ENCODE data around the gene PKP3.

Gene PKP3

GRCh38 chr11:429391-429790 is 35.4 kb downstream of the PKP3 start:
- no peak overlapping the region for H3K27ac ChIP-seq (ENCODE audit: insufficient read depth in 1 of 2, low read depth in 1 of 2, low read length in 2 of 2, poor library complexity in 1 of 2, severe bottlenecking in 2 of 2)
- H3K4me3 ChIP-seq (ENCODE audit: control insufficient read depth in 1 of 7, extremely low read depth in 1 of 7, insufficient read depth in 4 of 7, low read depth in 2 of 7, low read length in 6 of 7): no peak overlapping the region
- H3K4me1 ChIP-seq (ENCODE audit: control extremely low read depth in 1 of 4, control insufficient read depth in 4 of 4, insufficient read depth in 4 of 4, low read length in 3 of 4): no peaks in the 10 kb centered on the region
- peaks cover 0 to 3% (median 0%) of the 10 kb centered on the region in 5 experiments for H3K27me3 ChIP-seq (replicated peaks in 2 of 5; ENCODE audit: control insufficient read depth in 4 of 5, insufficient read depth in 5 of 5, low read length in 4 of 5)
- ChIA-PET POLR2A (no interaction called here), CTCF (interaction anchor here (1.5 kb wide), 1 partner anchor 20 kb away, joined by 3 read pairs; the partner anchor contains the start of gene PTDSS2)
- no peaks in the 10 kb centered on the region for H3K36me3 ChIP-seq (ENCODE audit: control insufficient read depth in 4 of 4, insufficient read depth in 4 of 4, low read length in 3 of 4)
- peaks cover 0 to 2% (median 0%) of the 10 kb centered on the region in 5 experiments for H3K9me3 ChIP-seq (ENCODE audit: control extremely low read depth in 1 of 5, control insufficient read depth in 4 of 5, insufficient read depth in 2 of 5, low read depth in 1 of 5, low read length in 4 of 5)
- no peak for DNase-seq
- 94% methylated on average over 25 of the region's 27 CpGs for WGBS (ENCODE audit: insufficient coverage)

- DNase-seq: no peak
- Histone ChIP-seq H3K9me3 (ENCODE audit: control extremely low read depth in 1 of 5, control insufficient read depth in 4 of 5, insufficient read depth in 2 of 5, low read depth in 1 of 5, low read length in 4 of 5) (peaks cover 0 to 2% (median 0%) of the 10 kb centered on the region in 5 experiments), H3K4me3 (ENCODE audit: control insufficient read depth in 1 of 7, extremely low read depth in 1 of 7, insufficient read depth in 4 of 7, low read depth in 2 of 7, low read length in 6 of 7) (no peak overlapping the region), H3K36me3 (ENCODE audit: control insufficient read depth in 4 of 4, insufficient read depth in 4 of 4, low read length in 3 of 4) (no peaks in the 10 kb centered on the region), H3K27ac (ENCODE audit: insufficient read depth in 1 of 2, low read depth in 1 of 2, low read length in 2 of 2, poor library complexity in 1 of 2, severe bottlenecking in 2 of 2) (no peak overlapping the region), H3K27me3 (replicated peaks in 2 of 5; ENCODE audit: control insufficient read depth in 4 of 5, insufficient read depth in 5 of 5, low read length in 4 of 5) (peaks cover 0 to 3% (median 0%) of the 10 kb centered on the region in 5 experiments), H3K4me1 (ENCODE audit: control extremely low read depth in 1 of 4, control insufficient read depth in 4 of 4, insufficient read depth in 4 of 4, low read length in 3 of 4) (no peaks in the 10 kb centered on the region)
- ChIA-PET POLR2A (no interaction called here), CTCF (no interaction called here)
- WGBS (ENCODE audit: insufficient coverage): 87% methylated on average over 14 of the region's 25 CpGs
Observed at GRCh38 chr11:429931-430456, 36.0 kb downstream of the PKP3 start.

- no peaks in the 10 kb centered on the region for H3K36me3 ChIP-seq (ENCODE audit: control insufficient read depth in 4 of 4, insufficient read depth in 4 of 4, low read length in 3 of 4)
- POLR2A ChIA-PET: no interaction called here
- H3K9me3 ChIP-seq (ENCODE audit: control extremely low read depth in 1 of 5, control insufficient read depth in 4 of 5, insufficient read depth in 2 of 5, low read depth in 1 of 5, low read length in 4 of 5): no peaks in the 10 kb centered on the region
- no peak for DNase-seq
- no peaks in the 10 kb centered on the region for H3K4me1 ChIP-seq (ENCODE audit: control extremely low read depth in 1 of 4, control insufficient read depth in 4 of 4, insufficient read depth in 4 of 4, low read length in 3 of 4)
- CTCF ChIA-PET: no interaction called here
- H3K27me3 ChIP-seq (replicated peaks in 2 of 5; ENCODE audit: control insufficient read depth in 4 of 5, insufficient read depth in 5 of 5, low read length in 4 of 5): no peaks in the 10 kb centered on the region
- no peak overlapping the region for H3K27ac ChIP-seq (ENCODE audit: insufficient read depth in 1 of 2, low read depth in 1 of 2, low read length in 2 of 2, poor library complexity in 1 of 2, severe bottlenecking in 2 of 2)
- no peak overlapping the region for H3K4me3 ChIP-seq (ENCODE audit: control insufficient read depth in 1 of 7, extremely low read depth in 1 of 7, insufficient read depth in 4 of 7, low read depth in 2 of 7, low read length in 6 of 7)
- WGBS (ENCODE audit: insufficient coverage): 94% methylated on average over 13 of the region's 13 CpGs
Observed at GRCh38 chr11:431921-432320, 37.9 kb downstream of the PKP3 start.

GRCh38 chr11:432501-433100 is 38.6 kb downstream of the PKP3 start:
- WGBS (ENCODE audit: insufficient coverage): 98% methylated on average over 14 of the region's 20 CpGs

GRCh38 chr11:433111-433510 is 39.1 kb downstream of the PKP3 start:
- ChIA-PET CTCF (no interaction called here), POLR2A (no interaction called here)
- WGBS (ENCODE audit: insufficient coverage): 98% methylated on average over 15 of the region's 17 CpGs
- DNase-seq: no peak
- Histone ChIP-seq H3K27me3 (replicated peaks in 2 of 5; ENCODE audit: control insufficient read depth in 4 of 5, insufficient read depth in 5 of 5, low read length in 4 of 5) (no peaks in the 10 kb centered on the region), H3K27ac (ENCODE audit: insufficient read depth in 1 of 2, low read depth in 1 of 2, low read length in 2 of 2, poor library complexity in 1 of 2, severe bottlenecking in 2 of 2) (no peak overlapping the region), H3K36me3 (ENCODE audit: control insufficient read depth in 4 of 4, insufficient read depth in 4 of 4, low read length in 3 of 4) (no peaks in the 10 kb centered on the region), H3K4me1 (ENCODE audit: control extremely low read depth in 1 of 4, control insufficient read depth in 4 of 4, insufficient read depth in 4 of 4, low read length in 3 of 4) (no peaks in the 10 kb centered on the region), H3K4me3 (ENCODE audit: control insufficient read depth in 1 of 7, extremely low read depth in 1 of 7, insufficient read depth in 4 of 7, low read depth in 2 of 7, low read length in 6 of 7) (no peak overlapping the region), H3K9me3 (ENCODE audit: control extremely low read depth in 1 of 5, control insufficient read depth in 4 of 5, insufficient read depth in 2 of 5, low read depth in 1 of 5, low read length in 4 of 5) (no peaks in the 10 kb centered on the region)

More at GRCh38 chr11:432501-433100, 38.6 kb downstream of the PKP3 start:
- H3K4me3 ChIP-seq (ENCODE audit: control insufficient read depth in 1 of 7, extremely low read depth in 1 of 7, insufficient read depth in 4 of 7, low read depth in 2 of 7, low read length in 6 of 7): no peak overlapping the region
- CTCF ChIA-PET: no interaction called here
- POLR2A ChIA-PET: no interaction called here
- H3K9me3 ChIP-seq (ENCODE audit: control extremely low read depth in 1 of 5, control insufficient read depth in 4 of 5, insufficient read depth in 2 of 5, low read depth in 1 of 5, low read length in 4 of 5): no peaks in the 10 kb centered on the region
- H3K27me3 ChIP-seq (replicated peaks in 2 of 5; ENCODE audit: control insufficient read depth in 4 of 5, insufficient read depth in 5 of 5, low read length in 4 of 5): no peaks in the 10 kb centered on the region
- no peaks in the 10 kb centered on the region for H3K36me3 ChIP-seq (ENCODE audit: control insufficient read depth in 4 of 4, insufficient read depth in 4 of 4, low read length in 3 of 4)
- DNase-seq: no peak
- H3K27ac ChIP-seq (ENCODE audit: insufficient read depth in 1 of 2, low read depth in 1 of 2, low read length in 2 of 2, poor library complexity in 1 of 2, severe bottlenecking in 2 of 2): no peak overlapping the region
- no peaks in the 10 kb centered on the region for H3K4me1 ChIP-seq (ENCODE audit: control extremely low read depth in 1 of 4, control insufficient read depth in 4 of 4, insufficient read depth in 4 of 4, low read length in 3 of 4)

GRCh38 chr11:433641-434040 is 39.6 kb downstream of the PKP3 start:
- ChIA-PET POLR2A (no interaction called here), CTCF (no interaction called here)
- no peaks in the 10 kb centered on the region for H3K27me3 ChIP-seq (replicated peaks in 2 of 5; ENCODE audit: control insufficient read depth in 4 of 5, insufficient read depth in 5 of 5, low read length in 4 of 5)
- H3K9me3 ChIP-seq (ENCODE audit: control extremely low read depth in 1 of 5, control insufficient read depth in 4 of 5, insufficient read depth in 2 of 5, low read depth in 1 of 5, low read length in 4 of 5): no peaks in the 10 kb centered on the region
- H3K36me3 ChIP-seq (ENCODE audit: control insufficient read depth in 4 of 4, insufficient read depth in 4 of 4, low read length in 3 of 4): no peaks in the 10 kb centered on the region
- H3K27ac ChIP-seq (ENCODE audit: insufficient read depth in 1 of 2, low read depth in 1 of 2, low read length in 2 of 2, poor library complexity in 1 of 2, severe bottlenecking in 2 of 2): no peak overlapping the region
- no peak overlapping the region for H3K4me3 ChIP-seq (ENCODE audit: control insufficient read depth in 1 of 7, extremely low read depth in 1 of 7, insufficient read depth in 4 of 7, low read depth in 2 of 7, low read length in 6 of 7)
- DNase-seq: no peak
- WGBS (ENCODE audit: insufficient coverage): over 99% methylated on average over 18 of the region's 20 CpGs
- no peaks in the 10 kb centered on the region for H3K4me1 ChIP-seq (ENCODE audit: control extremely low read depth in 1 of 4, control insufficient read depth in 4 of 4, insufficient read depth in 4 of 4, low read length in 3 of 4)

GRCh38 chr11:434496-434895 is 40.5 kb downstream of the PKP3 start:
- Histone ChIP-seq H3K4me3 (ENCODE audit: control insufficient read depth in 1 of 7, extremely low read depth in 1 of 7, insufficient read depth in 4 of 7, low read depth in 2 of 7, low read length in 6 of 7) (no peak overlapping the region), H3K4me1 (ENCODE audit: control extremely low read depth in 1 of 4, control insufficient read depth in 4 of 4, insufficient read depth in 4 of 4, low read length in 3 of 4) (no peaks in the 10 kb centered on the region), H3K27me3 (replicated peaks in 2 of 5; ENCODE audit: control insufficient read depth in 4 of 5, insufficient read depth in 5 of 5, low read length in 4 of 5) (no peaks in the 10 kb centered on the region), H3K36me3 (ENCODE audit: control insufficient read depth in 4 of 4, insufficient read depth in 4 of 4, low read length in 3 of 4) (no peaks in the 10 kb centered on the region), H3K9me3 (ENCODE audit: control extremely low read depth in 1 of 5, control insufficient read depth in 4 of 5, insufficient read depth in 2 of 5, low read depth in 1 of 5, low read length in 4 of 5) (no peaks in the 10 kb centered on the region), H3K27ac (ENCODE audit: insufficient read depth in 1 of 2, low read depth in 1 of 2, low read length in 2 of 2, poor library complexity in 1 of 2, severe bottlenecking in 2 of 2) (no peak overlapping the region)
- ChIA-PET CTCF (no interaction called here), POLR2A (no interaction called here)
- DNase-seq: no peak
- WGBS (ENCODE audit: insufficient coverage): 97% methylated on average over 16 of the region's 16 CpGs

Data from common myeloid progenitor, CD34-positive (primary cell).